Colonic mucosa (tissue), 4 donors: ENCODE data around the gene OTUD6A. TPM values are rescaled to one million over a fixed set of nuclear protein-coding genes. Genes with fewer than 3 reads are reported as not detected.
"Not testable (repeated sequence)": the region's sequence is repeated elsewhere in the genome, so short reads cannot be mapped to it uniquely, and the experiment has no call there.

ENCODE experiments used
- DNase-seq: peaks from one replicate; pipeline ENCODE4 v3.0.0-alpha.2; 2020
- H3K27ac ChIP-seq: fragments of 200-600 bp; one replicate; pipeline ENCODE4 v1.8.0; 2021
- H3K27me3 ChIP-seq: fragments of 200-600 bp; one replicate; pipeline ENCODE4 v1.8.0; 2021
- H3K36me3 ChIP-seq: fragments of 200-600 bp; one replicate; pipeline ENCODE4 v1.8.0; 2021
- H3K4me1 ChIP-seq: fragments of 200-600 bp; one replicate; pipeline ENCODE4 v1.8.0; 2021; ENCODE audit warnings: mild to moderate bottlenecking
- H3K4me3 ChIP-seq: fragments of 200-600 bp; one replicate; pipeline ENCODE4 v1.8.0; 2021
- H3K9ac ChIP-seq, 2 donors: one replicate each; pipeline ENCODE4 v1.7.0; 2013; ENCODE audit warnings: control low read depth in 2 of 2, low read depth in 2 of 2, low read length in 2 of 2
- H3K9me3 ChIP-seq: fragments of 200-600 bp; one replicate; pipeline ENCODE4 v1.8.0; 2021
- intact Hi-C: fragments of 100-400 bp; cut with DNase I; formaldehyde crosslinking; loops from one replicate; pipeline ENCODE4 v1.14.1; 2022
- microRNA-seq: library from miRNA; unstranded; fragments of <30 nt; microRNA quantifications from one replicate; pipeline ENCODE4, GENCODE V29; 2019
- total RNA-seq, 2 donors: library from RNA; stranded (reverse); fragmentation: NEBNext Ultra II Directional in 1 of 2; extraction: Animal tissue kit (Norgen Biotek cat#: 25700) in 1 of 2; gene quantifications; one replicate each; pipeline ENCODE4 v1.2.1, GENCODE V29; 2021
- TF ChIP-seq, protein P1 (sequence below): fragments of 200-600 bp; IDR thresholded peaks from one replicate; pipeline ENCODE4 v1.8.0; 2022; ENCODE audit warnings: antibody characterized with exemption, mild to moderate bottlenecking
- donor health status: healthy.
- donor health status: DM: no; HTN: no; CAD: no.
- donor health status: DM: no; HTN: no; CAD: no.

Gene OTUD6A
- total RNA-seq, 2 donors from 2014 or later, result not detected

DNA sequence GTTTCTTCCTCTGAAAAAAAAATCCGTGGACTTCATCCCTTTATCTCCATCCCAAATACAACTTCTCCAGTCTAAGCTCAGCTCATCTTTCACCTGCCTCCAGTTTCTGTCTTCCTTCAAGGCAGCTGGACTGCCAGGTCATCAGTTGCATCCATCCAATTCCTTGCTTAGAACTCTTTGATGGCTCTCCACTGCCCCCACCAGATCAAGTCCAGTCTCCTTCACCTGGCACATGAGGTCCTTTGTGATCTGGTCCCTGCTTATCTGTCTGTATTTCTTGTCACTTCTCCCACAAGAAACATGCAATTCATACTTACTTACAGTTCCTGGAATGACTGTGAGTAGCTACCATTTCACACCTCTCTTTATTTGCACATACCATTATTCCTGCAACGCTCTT lies 33.8 kb downstream of the OTUD6A start:
- Histone ChIP-seq H3K36me3 (no peaks in the 10 kb centered on the region), H3K4me3 (no peak overlapping the region), H3K4me1 (no peaks in the 10 kb centered on the region), H3K9ac (no peak overlapping the region), H3K9me3 (no peaks in the 10 kb centered on the region), H3K27me3 (no peaks in the 10 kb centered on the region), H3K27ac (no peak overlapping the region)
- TF ChIP-seq, protein P1, sequence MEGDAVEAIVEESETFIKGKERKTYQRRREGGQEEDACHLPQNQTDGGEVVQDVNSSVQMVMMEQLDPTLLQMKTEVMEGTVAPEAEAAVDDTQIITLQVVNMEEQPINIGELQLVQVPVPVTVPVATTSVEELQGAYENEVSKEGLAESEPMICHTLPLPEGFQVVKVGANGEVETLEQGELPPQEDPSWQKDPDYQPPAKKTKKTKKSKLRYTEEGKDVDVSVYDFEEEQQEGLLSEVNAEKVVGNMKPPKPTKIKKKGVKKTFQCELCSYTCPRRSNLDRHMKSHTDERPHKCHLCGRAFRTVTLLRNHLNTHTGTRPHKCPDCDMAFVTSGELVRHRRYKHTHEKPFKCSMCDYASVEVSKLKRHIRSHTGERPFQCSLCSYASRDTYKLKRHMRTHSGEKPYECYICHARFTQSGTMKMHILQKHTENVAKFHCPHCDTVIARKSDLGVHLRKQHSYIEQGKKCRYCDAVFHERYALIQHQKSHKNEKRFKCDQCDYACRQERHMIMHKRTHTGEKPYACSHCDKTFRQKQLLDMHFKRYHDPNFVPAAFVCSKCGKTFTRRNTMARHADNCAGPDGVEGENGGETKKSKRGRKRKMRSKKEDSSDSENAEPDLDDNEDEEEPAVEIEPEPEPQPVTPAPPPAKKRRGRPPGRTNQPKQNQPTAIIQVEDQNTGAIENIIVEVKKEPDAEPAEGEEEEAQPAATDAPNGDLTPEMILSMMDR, result no peak
- DNase-seq, result no peak
- intact Hi-C loops, result loop anchor here (5.0 to 10.0 kb wide), 2 partner anchors 561 to 604 kb away; no protein-coding TSS in a partner anchor

GRCh38 chrX:70105229-70105628 lies 43.0 kb downstream of the OTUD6A start:
- H3K27ac ChIP-seq, result no peak overlapping the region
- H3K9ac ChIP-seq, result no peak overlapping the region
- no peaks in the 10 kb centered on the region for H3K9me3 ChIP-seq
- no peaks in the 10 kb centered on the region for H3K4me1 ChIP-seq
- no peaks in the 10 kb centered on the region for H3K36me3 ChIP-seq
- intact Hi-C loops, result no loop called here
- no peaks in the 10 kb centered on the region for H3K27me3 ChIP-seq
- TF ChIP-seq, protein P1, result no peak
- DNase-seq, result no peak
- no peak overlapping the region for H3K4me3 ChIP-seq

DNA sequence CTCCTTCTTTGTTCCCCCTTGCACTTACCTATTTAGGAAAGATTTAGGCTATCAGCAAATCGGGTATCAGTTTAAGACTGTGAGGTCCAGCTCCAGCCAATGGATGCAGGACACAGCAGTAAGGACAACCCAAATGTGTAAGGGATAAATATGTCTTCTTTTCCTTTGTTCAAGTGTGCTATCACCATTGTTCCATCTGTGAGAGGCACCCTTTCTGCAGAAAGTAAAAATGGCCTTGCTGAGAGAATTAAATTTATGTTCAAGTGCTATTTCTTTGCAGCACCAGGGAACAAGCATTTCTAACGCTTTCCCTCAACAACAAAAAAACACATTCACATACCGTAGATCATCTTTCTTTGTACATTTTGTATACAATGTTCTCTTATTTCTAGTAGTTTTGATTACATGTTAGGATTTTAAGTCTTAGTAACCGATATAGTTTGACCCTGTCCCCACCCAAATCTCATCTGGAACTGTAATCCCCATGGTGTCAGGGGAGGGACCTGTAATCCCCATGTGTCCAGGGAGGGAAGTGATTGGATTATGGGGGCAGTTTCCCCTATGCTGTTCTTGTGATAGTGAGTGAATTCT lies 49.3 kb downstream of the OTUD6A start:
- H3K9me3 ChIP-seq, H3K36me3 ChIP-seq, DNase-seq, H3K27ac ChIP-seq, H3K4me1 ChIP-seq, intact Hi-C loops, H3K4me3 ChIP-seq, H3K27me3 ChIP-seq, H3K9ac ChIP-seq: not testable (repeated sequence)

Small RNA genes within 50 kb of the gene (microRNA-seq; reads per million reads assigned to microRNA genes)
- 3.3 reads per million for gene MIR676

Other genes starting within 250 kb of the OTUD6A start
- not detected for gene AWAT2, start 12.5 kb upstream of the OTUD6A start, total RNA-seq
- gene IGBP1, start 71.0 kb downstream of the OTUD6A start, total RNA-seq, result 10 to 100 TPM; 48.0 to 87.5 TPM
- gene DGAT2L6, start 115.0 kb downstream of the OTUD6A start, total RNA-seq, result not detected
- gene AWAT1, start 172.2 kb downstream of the OTUD6A start, total RNA-seq, result not detected
- under 1 TPM; 0.20 to 0.35 TPM for gene P2RY4, start 197.7 kb downstream of the OTUD6A start, total RNA-seq
- not detected for gene ARR3, start 205.9 kb downstream of the OTUD6A start, total RNA-seq
- not detected for gene RAB41, start 219.7 kb downstream of the OTUD6A start, total RNA-seq
- 10 to 100 TPM; 49.2 to 50.9 TPM for gene PDZD11, start 227.5 kb downstream of the OTUD6A start, total RNA-seq
- 10 to 100 TPM in 1 of 2 donors, 1 to 10 TPM in 1; 8.7 to 33.7 TPM for gene KIF4A, start 227.6 kb downstream of the OTUD6A start, total RNA-seq